Measurements from ENCODE around the gene DOCK4.

DOCK4 gene

DNA sequence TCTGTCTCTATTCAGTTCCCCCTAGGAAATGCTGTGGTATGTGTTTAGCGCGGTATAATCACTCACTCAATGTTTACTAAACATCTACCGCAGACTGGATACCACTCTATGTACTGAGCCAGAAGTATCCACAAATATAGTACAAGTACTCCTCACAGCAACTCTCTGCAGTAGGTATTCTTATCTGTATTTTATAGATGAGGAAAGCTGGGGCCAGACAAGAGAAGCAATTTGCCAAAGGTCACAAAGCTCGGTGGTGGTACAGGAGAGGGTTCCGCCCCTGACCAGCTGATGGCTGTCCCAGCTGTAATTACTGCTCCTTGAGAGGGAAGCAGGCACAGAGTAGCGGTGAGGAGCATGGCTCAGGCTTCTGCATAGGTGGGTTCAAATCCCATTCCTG is 184.1 kb downstream of the DOCK4 start:
- no peak overlapping the region for H3K4me3 ChIP-seq (ENCODE audit: low read depth, low read length)
- DNase-seq (ENCODE audit: low read depth): no peak
- TF ChIP-seq, protein P1, sequence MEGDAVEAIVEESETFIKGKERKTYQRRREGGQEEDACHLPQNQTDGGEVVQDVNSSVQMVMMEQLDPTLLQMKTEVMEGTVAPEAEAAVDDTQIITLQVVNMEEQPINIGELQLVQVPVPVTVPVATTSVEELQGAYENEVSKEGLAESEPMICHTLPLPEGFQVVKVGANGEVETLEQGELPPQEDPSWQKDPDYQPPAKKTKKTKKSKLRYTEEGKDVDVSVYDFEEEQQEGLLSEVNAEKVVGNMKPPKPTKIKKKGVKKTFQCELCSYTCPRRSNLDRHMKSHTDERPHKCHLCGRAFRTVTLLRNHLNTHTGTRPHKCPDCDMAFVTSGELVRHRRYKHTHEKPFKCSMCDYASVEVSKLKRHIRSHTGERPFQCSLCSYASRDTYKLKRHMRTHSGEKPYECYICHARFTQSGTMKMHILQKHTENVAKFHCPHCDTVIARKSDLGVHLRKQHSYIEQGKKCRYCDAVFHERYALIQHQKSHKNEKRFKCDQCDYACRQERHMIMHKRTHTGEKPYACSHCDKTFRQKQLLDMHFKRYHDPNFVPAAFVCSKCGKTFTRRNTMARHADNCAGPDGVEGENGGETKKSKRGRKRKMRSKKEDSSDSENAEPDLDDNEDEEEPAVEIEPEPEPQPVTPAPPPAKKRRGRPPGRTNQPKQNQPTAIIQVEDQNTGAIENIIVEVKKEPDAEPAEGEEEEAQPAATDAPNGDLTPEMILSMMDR (conservative IDR thresholded peaks at IDR 0.05; ENCODE audit: low read depth, low read length): no peak

DNA sequence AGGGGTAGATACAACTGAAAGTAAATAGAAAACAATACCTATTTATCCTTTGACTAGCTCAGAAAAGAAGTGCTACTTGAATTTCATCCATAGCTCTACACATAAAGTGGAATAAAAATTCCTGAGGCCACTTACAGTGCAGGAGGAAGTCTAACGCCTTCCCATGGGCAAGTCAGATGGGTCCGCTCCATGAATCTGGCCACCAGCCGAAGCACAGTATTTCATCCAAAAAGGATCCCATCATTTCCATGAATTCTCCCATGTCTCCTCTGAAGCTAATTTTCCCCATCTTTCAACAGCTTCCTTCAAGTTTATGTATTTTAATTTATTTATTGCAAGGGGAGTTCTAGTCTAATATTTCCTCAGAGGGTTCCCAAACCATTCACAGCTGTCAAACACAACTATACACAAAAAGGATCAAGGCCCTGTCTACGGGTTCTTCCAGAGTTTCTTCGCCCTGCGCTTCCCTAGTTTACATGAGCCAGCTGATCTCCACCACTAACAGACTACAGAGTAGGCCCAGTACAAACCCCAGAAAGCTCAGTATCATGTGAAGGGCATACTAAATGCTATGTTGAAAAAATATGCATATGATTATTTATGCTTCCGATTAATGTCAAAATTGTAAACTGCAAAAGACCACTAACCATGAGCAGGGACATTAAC is 184.7 kb downstream of the DOCK4 start:
- no peak overlapping the region for H3K4me3 ChIP-seq (ENCODE audit: low read depth, low read length)
- TF ChIP-seq, protein P1 (conservative IDR thresholded peaks at IDR 0.05; ENCODE audit: low read depth, low read length): no peak
- no peak for DNase-seq (ENCODE audit: low read depth)

DNA sequence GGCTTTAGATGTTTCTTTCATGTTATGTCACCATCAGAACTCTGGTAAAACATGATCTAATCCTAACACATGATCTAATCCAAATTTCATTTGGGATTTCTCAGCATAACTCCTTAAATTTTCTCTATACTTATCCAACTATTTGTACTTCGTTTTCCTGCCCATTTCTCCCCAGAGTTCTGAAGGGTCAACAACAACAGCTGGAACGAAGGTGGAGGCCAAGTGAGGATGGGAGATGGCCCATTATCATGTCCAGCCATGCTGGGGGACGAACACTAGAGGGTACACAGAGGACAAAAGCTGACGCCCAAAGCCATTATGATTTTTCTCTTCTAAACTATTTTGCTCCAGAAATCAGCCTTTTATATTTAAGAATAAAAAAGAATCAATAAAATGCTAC is 185.4 kb downstream of the DOCK4 start:
- TF ChIP-seq, protein P1 (conservative IDR thresholded peaks at IDR 0.05; ENCODE audit: low read depth, low read length): no peak
- DNase-seq (ENCODE audit: low read depth): no peak

DNA sequence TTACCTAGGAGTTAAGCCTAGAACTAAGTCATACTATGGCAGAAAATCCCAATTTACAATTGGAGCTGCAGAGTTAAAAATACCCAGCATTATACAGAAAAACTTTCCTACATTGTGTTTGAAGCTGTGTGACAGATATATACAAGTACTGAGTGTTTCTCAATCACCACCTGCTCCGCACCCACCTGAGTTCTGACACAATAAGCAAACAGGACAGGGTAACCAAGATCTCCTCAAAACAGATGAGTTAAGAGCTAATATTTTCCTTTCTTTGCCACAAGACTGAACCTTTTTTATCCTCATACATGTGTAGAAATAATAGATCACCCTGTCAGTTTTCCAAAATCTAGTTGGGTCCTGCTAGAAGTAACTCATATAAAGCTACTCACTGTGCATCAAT is 186.3 kb downstream of the DOCK4 start:
- no peak for DNase-seq (ENCODE audit: low read depth)
- TF ChIP-seq, protein P1 (conservative IDR thresholded peaks at IDR 0.05; ENCODE audit: low read depth, low read length): no peak
- no peak overlapping the region for H3K4me3 ChIP-seq (ENCODE audit: low read depth, low read length)

More for the DNA sequence above, 185.4 kb downstream of the DOCK4 start:
- H3K4me3 ChIP-seq (ENCODE audit: low read depth, low read length): no peak overlapping the region

DNA sequence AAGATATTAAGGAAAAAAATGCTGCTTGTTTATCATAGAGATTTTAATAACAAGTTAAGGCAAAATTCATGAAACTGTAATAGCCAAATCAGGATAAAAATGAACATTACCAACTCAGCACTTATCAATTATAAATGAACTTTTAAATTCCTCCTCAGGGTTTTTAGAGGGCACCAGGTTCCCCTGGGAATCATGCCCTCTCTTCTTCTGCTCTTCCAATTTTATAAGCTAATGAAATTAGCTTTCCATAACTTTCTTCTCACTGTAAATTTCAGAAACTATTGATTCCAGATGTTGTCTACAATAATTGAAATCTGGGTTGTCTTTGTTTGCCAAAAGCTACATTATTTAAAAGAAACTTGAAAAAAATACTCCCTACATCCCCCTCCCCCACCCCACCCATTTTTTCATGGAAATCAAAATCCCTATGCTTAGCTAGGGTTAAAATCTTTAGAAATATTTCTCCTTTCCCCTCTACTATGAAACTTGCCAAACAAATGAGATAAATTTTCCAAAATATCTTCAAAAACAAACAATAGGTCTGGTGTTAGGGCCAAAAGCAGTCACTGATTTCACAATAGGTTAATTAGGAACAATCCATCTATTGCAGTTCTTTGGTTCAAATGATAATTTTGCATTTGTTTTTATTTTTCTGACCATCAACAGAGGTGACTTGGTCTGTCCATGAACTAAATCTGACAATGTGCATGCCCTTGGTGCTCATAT is 187.7 kb downstream of the DOCK4 start:
- DNase-seq (ENCODE audit: low read depth): no peak
- TF ChIP-seq, protein P1 (conservative IDR thresholded peaks at IDR 0.05; ENCODE audit: low read depth, low read length): no peak

DNA sequence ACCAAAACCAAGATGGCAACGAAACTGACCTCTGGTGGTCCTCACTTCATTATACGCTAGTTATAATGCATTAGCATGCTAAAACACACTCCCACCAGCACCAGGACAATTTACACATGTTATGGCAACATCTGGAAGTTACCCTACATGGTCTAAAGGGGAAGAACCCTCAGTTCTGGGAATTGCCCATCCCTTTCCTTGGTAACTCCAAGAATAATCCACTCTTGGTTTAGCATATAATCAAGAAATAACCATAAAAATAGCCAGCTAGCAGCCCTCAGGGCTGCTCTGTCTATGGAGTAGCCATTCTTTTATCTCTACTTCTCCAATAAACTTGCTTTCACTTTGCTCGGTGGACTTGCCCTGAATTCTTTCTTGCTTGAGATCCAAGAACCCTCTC is 191.1 kb downstream of the DOCK4 start:
- TF ChIP-seq, protein P1 (conservative IDR thresholded peaks at IDR 0.05; ENCODE audit: low read depth, low read length): no peak
- DNase-seq (ENCODE audit: low read depth): no peak
- H3K4me3 ChIP-seq (ENCODE audit: low read depth, low read length): no peak overlapping the region

More for the DNA sequence above, 187.7 kb downstream of the DOCK4 start:
- no peak overlapping the region for H3K4me3 ChIP-seq (ENCODE audit: low read depth, low read length)
